Cortex of kidney (tissue), 1 donor: ENCODE measurements around the gene ZBED2.

Experiments used
- DNase-seq: peaks from one replicate; lab custom pipeline; 2025; lab: John Stamatoyannopoulos, UW

ZBED2 gene

GRCh38 chr3:111603679-111604078 lies 8.5 kb upstream of the ZBED2 start:
- DNase-seq, result no peak

GRCh38 chr3:111601810-111602209 lies 6.7 kb upstream of the ZBED2 start:
- DNase-seq, result no peak

DNA sequence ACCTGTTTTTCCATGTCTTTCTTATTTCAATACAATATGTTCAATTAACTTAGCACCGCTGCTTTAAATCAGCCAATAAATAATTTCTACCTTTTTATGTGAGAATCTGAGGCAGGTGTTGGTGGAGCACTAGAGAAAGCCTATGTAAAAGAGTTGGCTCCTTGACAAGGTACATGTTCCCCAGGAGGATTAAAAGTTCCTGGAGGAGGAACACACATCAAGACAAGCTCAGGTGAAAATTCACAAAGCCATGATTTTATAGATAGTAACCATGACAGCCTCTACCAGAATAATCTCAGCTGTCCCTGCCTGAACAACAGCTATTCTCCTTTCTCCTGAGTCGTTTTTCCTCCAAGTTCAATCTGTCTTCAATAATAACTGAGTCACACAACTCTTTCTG lies 3.4 kb upstream of the ZBED2 start:
- no peak for DNase-seq

DNA sequence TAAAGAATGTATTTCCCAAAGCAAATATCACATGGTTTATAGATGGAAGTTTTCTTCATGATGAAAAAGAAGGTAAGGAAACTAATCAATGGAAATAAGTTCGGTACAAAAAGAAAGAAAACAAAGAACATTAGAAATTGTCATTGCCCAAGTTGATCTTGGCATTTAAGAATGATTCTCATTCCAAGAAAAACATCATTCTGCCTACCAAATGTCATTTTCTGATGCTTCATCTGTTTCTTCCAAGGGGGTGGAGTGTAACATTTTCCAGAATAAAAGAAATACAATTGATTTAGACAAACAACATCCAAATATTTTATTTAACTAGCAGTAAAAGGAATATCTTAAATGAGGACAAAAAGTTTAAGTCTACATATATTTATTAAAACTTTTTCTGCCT lies 3.0 kb upstream of the ZBED2 start:
- DNase-seq, result no peak

DNA sequence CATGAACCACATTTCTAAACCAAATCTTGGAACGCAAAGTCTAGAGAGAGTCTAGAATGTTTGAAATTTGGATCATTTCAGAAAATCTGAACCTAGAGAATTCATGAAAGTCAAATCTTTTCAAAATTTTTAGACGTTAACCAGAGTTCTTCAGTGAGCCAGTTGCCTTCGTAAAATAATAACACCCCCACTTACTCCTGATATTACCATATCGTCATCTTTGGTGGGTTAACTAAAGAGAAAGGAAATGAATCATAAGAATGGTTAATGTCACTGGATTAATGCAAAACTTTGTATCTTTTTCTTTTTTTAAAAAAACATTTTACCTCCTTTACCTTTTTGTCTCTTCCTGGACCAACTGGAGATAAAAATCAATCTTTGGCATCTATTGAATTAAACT lies 1.2 kb upstream of the ZBED2 start:
- DNase-seq, result no peak

GRCh38 chr3:111594781-111595180 lies 365 bp downstream of the ZBED2 start:
- no peak for DNase-seq

- DNase-seq, result no peak
Observed at GRCh38 chr3:111594205-111594604, 941 bp downstream of the ZBED2 start.

- DNase-seq, result no peak
Observed at GRCh38 chr3:111593666-111594065, 1.5 kb downstream of the ZBED2 start.

DNA sequence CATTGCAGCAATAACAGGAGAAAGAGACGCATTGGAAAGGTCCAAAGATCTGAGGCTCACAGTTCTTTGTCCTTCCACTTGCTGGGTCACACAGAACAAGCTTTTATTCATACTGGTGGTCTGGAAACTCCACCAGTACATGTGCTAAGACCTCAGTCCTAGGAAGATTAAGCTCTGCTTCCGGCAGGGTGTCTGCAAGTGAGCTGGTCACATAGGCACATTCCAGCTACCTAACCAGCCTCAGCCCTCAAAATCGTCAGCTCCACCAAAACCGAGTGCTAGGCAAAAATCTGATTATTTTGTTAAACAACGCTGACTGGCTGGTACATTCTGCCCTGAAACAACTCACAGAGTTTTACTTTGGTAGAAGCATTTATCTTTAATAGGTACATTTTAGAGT lies 2.2 kb downstream of the ZBED2 start:
- no peak for DNase-seq

DNA sequence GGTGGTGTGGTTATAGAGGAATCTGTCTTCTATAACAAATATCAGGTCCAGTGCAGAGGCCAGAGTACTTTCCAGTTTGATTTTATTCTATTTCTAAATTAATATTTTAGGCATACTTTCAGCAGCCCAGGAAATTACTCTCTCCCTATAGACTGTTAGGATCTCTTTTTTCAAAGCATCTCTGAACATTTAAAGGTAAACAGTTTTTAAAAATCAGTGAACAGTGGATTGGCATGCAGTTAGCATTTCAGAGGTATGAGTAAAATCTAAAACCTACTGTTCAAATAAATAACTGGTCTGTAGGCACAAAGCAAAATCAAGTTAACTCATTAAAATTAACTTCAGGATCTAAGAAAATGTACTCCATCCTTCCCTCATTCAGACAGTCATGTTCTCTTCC lies 3.0 kb downstream of the ZBED2 start:
- DNase-seq, result no peak

DNA sequence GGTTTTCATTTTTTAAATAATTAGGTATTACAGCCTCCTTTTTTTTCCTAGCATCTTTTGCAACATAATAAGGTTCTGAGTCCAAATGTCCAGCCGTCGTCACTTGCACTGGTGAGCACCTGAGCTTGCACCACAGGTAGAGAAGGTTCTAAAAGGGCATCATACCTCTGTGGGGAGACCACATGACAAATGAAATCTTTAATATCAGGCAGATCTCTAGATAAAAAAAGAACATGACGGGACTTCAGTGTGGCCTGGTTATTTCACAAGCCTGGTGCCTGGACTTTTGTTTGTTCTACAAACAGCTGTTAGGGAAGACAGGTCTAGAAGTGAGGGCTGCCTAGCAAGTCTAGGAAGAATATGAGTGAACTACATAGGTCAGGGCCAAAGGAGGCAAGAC lies 3.6 kb downstream of the ZBED2 start:
- DNase-seq, result no peak

GRCh38 chr3:111590143-111590491 lies 5.0 kb downstream of the ZBED2 start:
- no peak for DNase-seq

- no peak for DNase-seq
Observed at GRCh38 chr3:111589303-111590142, 5.6 kb downstream of the ZBED2 start.

DNA sequence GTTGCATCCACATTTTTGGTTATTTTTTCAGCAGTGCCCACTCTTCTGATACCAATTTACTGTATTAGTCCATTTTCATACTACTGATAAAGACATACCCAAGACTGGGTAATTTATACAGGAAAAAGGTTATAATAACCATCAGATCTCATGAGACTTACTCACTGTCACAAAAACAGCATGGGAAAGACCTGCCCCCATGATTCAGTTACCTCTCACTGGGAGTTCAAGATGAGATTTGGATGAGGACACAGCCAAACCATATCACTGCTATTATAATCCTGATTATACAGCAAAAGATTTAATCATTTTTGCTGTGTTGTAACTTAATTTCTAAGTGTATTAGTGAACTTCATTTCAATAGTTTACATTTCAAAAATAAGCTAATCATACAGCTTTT lies 6.6 kb downstream of the ZBED2 start:
- no peak for DNase-seq

GRCh38 chr3:111585217-111585616 lies 9.9 kb downstream of the ZBED2 start:
- no peak for DNase-seq

GRCh38 chr3:111584744-111585143 lies 10.4 kb downstream of the ZBED2 start:
- no peak for DNase-seq

- no peak for DNase-seq
Observed at GRCh38 chr3:111582120-111582474, 13.0 kb downstream of the ZBED2 start.

DNA sequence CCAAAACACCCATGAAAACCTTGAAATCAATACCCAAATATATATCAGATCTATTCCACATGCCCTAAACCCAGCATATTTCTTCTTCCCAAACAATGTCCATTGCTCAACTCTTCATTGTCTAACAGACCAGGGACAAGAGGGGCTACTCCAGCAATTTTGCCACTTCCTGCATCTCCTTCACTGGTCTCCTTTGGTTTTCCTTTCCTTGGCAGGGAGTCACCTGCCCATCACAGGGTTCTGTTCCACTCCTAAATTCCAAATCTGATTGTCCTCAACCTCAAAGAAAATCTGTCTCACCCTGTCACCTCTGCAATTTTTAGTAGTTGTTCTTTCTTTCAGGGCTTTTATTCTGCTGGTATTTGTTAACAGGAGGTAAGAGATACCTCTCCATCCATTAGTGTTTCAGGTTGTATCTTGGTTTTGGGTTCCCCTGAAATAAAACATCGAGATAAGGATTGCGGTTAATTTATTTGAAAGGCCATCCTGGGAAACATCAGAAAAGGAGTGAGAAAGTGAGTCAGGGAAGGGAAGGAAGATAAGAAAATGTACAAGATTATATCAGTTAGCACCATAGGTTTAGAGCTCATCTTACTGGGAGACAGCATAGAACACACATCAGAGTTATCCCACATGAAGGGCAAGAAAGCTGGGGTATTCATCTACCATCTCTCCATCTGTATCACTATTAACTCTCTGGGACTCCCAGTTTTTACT lies 13.6 kb downstream of the ZBED2 start:
- no peak for DNase-seq

DNA sequence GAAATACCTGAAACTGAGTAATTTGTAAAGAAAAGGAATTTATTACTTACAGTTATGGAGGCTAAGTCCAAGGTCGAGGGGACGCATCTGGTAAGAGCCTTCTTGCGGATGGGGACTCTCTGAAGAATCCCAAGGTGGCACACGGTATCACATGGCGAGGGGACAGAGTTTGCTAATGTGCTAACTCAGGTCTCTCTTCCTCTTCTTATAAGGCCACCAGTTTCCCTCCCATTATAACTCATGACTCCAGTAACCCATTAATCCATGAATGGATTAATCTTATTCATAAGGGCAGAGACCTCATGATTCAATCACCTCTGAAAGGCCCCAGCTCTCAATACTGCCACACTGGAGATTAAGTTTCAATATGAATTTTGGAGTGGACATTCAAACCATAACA lies 15.7 kb downstream of the ZBED2 start:
- no peak for DNase-seq

DNA sequence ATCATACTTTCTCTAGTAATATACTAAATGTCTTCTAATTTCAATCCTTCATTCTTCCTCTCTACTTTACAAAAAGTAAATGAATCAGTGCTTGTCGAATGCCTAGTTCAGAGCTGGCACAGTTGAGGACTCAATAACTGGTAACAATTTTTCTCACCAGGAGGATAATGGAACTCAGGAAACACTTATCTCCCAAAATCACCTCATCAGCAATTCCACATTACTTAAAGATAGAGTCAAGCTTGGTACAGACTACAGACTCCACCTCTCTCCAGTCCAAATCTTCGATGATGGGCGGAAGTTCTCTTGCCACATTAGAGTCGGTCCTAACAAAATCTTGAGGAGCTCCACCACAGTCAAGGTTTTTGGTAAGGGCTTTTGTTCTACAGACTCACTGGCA lies 16.3 kb downstream of the ZBED2 start:
- no peak for DNase-seq

- DNase-seq, result no peak
Observed at GRCh38 chr3:111577798-111578685, 17.1 kb downstream of the ZBED2 start.

DNA sequence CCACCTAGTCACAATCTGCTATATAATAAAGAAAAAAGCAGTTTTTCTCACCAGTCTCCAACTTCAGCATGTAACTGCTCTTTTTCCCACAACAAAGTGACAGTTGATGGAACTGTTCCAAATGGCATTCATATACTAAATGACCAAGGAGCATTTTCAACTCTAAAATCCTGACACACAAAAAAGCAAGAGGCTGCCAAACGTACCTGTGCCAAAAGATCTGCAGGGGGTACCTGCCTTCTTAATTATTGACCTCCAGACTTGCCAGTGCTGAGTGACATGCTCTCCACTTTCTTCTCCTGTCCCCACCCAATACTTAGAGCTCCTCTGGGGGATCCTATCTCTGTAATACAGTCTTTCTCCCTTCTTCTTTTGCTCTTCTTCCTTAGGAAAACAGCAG lies 18.0 kb downstream of the ZBED2 start:
- DNase-seq, result no peak
